ENCODE results near the gene AP5S1. TPM values are rescaled to one million over a fixed set of nuclear protein-coding genes. Genes with fewer than 3 reads are reported as not detected.
A peak's percentile ranks its signal among the peaks of the same experiment; 100 is the strongest.

The AP5S1 gene
- total RNA-seq, 1 experiment from 2014 or later = 3.9 TPM

DNA sequence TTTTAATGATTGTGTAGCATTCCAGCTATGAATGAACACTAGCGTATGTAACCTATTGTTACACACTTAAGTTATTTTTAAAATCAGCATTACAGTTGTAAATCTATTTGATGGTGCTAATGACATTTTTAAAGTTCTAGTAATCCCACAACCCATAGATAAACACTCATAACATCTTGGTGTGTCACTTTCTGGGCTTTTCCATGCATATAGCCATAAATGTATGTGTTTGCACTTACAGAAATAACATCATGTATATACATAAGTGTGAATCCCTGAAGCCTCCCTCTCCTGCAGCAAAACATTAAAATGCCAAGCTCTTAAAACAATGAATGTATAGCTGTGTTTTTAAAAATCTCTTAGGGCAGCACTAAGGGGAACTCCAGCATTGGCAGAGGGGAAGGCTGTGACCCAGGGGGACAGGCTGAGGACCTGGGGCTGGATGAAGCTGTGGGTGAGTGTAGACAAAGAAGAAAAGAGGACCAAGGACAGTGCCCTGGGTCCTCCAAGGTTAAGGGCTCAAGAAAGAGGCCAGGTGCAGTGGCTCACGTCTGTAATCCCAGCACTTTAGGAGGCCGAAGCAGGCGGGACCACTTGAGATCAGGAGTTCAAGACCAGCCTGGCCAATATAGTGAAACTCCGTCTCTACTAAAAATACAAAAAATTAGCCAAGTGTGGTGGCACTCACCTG lies 32.9 kb upstream of the AP5S1 start:
- Histone ChIP-seq H3K4me2 (ENCODE audit: insufficient read depth, insufficient read length, low read length) (peak overlapping the region; percentile 57), H3K23ac (ENCODE audit: insufficient read length, low read depth, low read length) (no peak overlapping the region), H3K79me1 (ENCODE audit: insufficient read depth, low read depth, low read length, poor library complexity, severe bottlenecking) (no peaks in the 10 kb centered on the region), H3K4me1 (ENCODE audit: insufficient read depth, low read length) (no peaks in the 10 kb centered on the region), H2BK12ac (ENCODE audit: insufficient read length, low read depth, low read length) (no peak overlapping the region), H2AFZ (ENCODE audit: low read length) (no peak overlapping the region), H2BK5ac (ENCODE audit: insufficient read length, low read length) (no peak overlapping the region), H3K14ac (ENCODE audit: insufficient read depth, low read length) (no peak overlapping the region), H3K9ac (ENCODE audit: extremely low read depth, insufficient read length, low read length) (no peak overlapping the region), H2AK5ac (ENCODE audit: insufficient read length, low read length) (no peak overlapping the region), H4K20me1 (ENCODE audit: control insufficient read depth, insufficient read depth, insufficient read length) (no peaks in the 10 kb centered on the region), H3K4ac (ENCODE audit: low read depth, low read length) (no peak overlapping the region), H3T11ph (ENCODE audit: low read length) (no peak overlapping the region), H2BK15ac (ENCODE audit: low read depth, low read length) (no peak overlapping the region), H3K27ac (ENCODE audit: insufficient read length, low read depth, low read length) (no peak overlapping the region), H4K91ac (ENCODE audit: insufficient read length, low read depth, low read length) (no peak overlapping the region), H3K27me3 (ENCODE audit: insufficient read depth, low read length) (no peaks in the 10 kb centered on the region), H3K79me2 (ENCODE audit: insufficient read depth, low read length) (no peaks in the 10 kb centered on the region), H3K23me2 (ENCODE audit: insufficient read length, low read depth, low read length, poor library complexity, severe bottlenecking) (peaks cover 7% of the 10 kb centered on the region), H2BK120ac (ENCODE audit: low read depth, low read length, poor library complexity, severe bottlenecking) (no peak overlapping the region), H3K56ac (ENCODE audit: insufficient read length, low read depth, low read length) (no peak overlapping the region), H4K5ac (ENCODE audit: insufficient read length, low read depth, low read length) (no peak overlapping the region), H3K18ac (ENCODE audit: insufficient read length, low read depth, low read length) (no peak overlapping the region), H4K8ac (replicated peaks; ENCODE audit: insufficient read length, low read depth, low read length) (no peak overlapping the region), H3K9me3 (ENCODE audit: control insufficient read depth, low read depth, low read length) (no peaks in the 10 kb centered on the region), H2BK20ac (ENCODE audit: low read depth, low read length, poor library complexity, severe bottlenecking) (no peak overlapping the region)
- WGBS (ENCODE audit: extremely low coverage, insufficient read length, low lambda C conversion rate) = no CpG with 5 or more reads among the region's 5 CpGs
- Mint-ChIP-seq H3K27me3 (ENCODE audit: low read depth) (peaks cover 31% of the 10 kb centered on the region), H3K27ac (no peak overlapping the region), H3K36me3 (ENCODE audit: insufficient read depth in 1 of 3, low read depth in 3 of 3) (peaks cover 5 to 12% (median 8%) of the 10 kb centered on the region in 3 experiments; a peak in 6 of 7 replicates), H3K9me3 (no peaks in the 10 kb centered on the region), H3K4me1 (peaks cover 15 to 18% of the 10 kb centered on the region in 2 experiments), H3K4me3 (peak overlapping the region; percentile 48 to 62; a peak in 4 of 5 replicates)
- TF ChIP-seq, protein P1, sequence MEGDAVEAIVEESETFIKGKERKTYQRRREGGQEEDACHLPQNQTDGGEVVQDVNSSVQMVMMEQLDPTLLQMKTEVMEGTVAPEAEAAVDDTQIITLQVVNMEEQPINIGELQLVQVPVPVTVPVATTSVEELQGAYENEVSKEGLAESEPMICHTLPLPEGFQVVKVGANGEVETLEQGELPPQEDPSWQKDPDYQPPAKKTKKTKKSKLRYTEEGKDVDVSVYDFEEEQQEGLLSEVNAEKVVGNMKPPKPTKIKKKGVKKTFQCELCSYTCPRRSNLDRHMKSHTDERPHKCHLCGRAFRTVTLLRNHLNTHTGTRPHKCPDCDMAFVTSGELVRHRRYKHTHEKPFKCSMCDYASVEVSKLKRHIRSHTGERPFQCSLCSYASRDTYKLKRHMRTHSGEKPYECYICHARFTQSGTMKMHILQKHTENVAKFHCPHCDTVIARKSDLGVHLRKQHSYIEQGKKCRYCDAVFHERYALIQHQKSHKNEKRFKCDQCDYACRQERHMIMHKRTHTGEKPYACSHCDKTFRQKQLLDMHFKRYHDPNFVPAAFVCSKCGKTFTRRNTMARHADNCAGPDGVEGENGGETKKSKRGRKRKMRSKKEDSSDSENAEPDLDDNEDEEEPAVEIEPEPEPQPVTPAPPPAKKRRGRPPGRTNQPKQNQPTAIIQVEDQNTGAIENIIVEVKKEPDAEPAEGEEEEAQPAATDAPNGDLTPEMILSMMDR (conservative IDR thresholded peaks at IDR 0.05) = no peak
- no peak for DNase-seq
